Hepatocyte (in vitro differentiated cells): ENCODE measurements around the gene HCAR3.

Experiments
- CTCF ChIP-seq: fragments of 200-600 bp; sonication (generic); IDR thresholded peaks from 2 replicates; pipeline ENCODE4 v1.5.1; 2016; ENCODE audit warnings: antibody characterized with exemption, mild to moderate bottlenecking; ENCODE audit not compliant: poor library complexity
- EZH2 ChIP-seq: fragments of 200-600 bp; sonication (generic); IDR thresholded peaks from 2 replicates; pipeline ENCODE4 v1.6.1; 2016; ENCODE audit warnings: antibody characterized with exemption, mild to moderate bottlenecking, borderline replicate concordance
- EZH2phosphoT487 ChIP-seq: fragments of 200-600 bp; sonication (generic); IDR thresholded peaks from one replicate; pipeline ENCODE4 v1.6.1; 2018; ENCODE audit warnings: antibody characterized with exemption, mild to moderate bottlenecking, low read depth, moderate library complexity; ENCODE audit not compliant: unreplicated experiment, severe bottlenecking

GRCh38 chr12:122757568-122757967 is 41.0 kb upstream of the HCAR3 start:
- TF ChIP-seq EZH2, result no peak
- TF ChIP-seq CTCF, result no peak
- TF ChIP-seq EZH2phosphoT487, result no peak
